ENCODE measurements around the gene TTLL1.
A peak's percentile ranks its signal among the peaks of the same experiment; 100 is the strongest.
"Not testable (repeated sequence)": the region's sequence is repeated elsewhere in the genome, so short reads cannot be mapped to it uniquely, and the experiment has no call there.

The TTLL1 gene

GRCh38 chr22:43066844-43067385 lies 22.3 kb downstream of the TTLL1 start:
- DNase-seq (ENCODE audit: low spot score), result no peak

- no peak for DNase-seq (ENCODE audit: low spot score)
Measured at GRCh38 chr22:43066134-43066533, 23.1 kb downstream of the TTLL1 start.

GRCh38 chr22:43060183-43060582 lies 29.0 kb downstream of the TTLL1 start:
- DNase-seq (ENCODE audit: low spot score), result no peak

GRCh38 chr22:43057641-43058040 lies 31.6 kb downstream of the TTLL1 start:
- DNase-seq (ENCODE audit: low spot score), result no peak

GRCh38 chr22:43053176-43053575 lies 36.0 kb downstream of the TTLL1 start:
- DNase-seq (ENCODE audit: low spot score), result no peak

GRCh38 chr22:43050995-43051394 lies 38.2 kb downstream of the TTLL1 start:
- no peak for DNase-seq (ENCODE audit: low spot score)

- no peak for DNase-seq (ENCODE audit: low spot score)
Measured at GRCh38 chr22:43047605-43048004, 41.6 kb downstream of the TTLL1 start.

GRCh38 chr22:43044290-43044712 lies 44.9 kb downstream of the TTLL1 start:
- no peak for DNase-seq (ENCODE audit: low spot score)

- DNase-seq (ENCODE audit: low spot score), result no peak
Measured at GRCh38 chr22:43042101-43042780, 47.0 kb downstream of the TTLL1 start.

GRCh38 chr22:43039800-43040199 lies 49.4 kb downstream of the TTLL1 start:
- DNase-seq (ENCODE audit: low spot score), result no peak

- no peak for DNase-seq (ENCODE audit: low spot score)
Measured at GRCh38 chr22:43038325-43038724, 50.9 kb downstream of the TTLL1 start.

GRCh38 chr22:43036282-43036829 lies 52.8 kb downstream of the TTLL1 start:
- no peak for DNase-seq (ENCODE audit: low spot score)

- DNase-seq (ENCODE audit: low spot score), result no peak
Measured at GRCh38 chr22:43035250-43035649, 53.9 kb downstream of the TTLL1 start.

GRCh38 chr22:43031617-43032016 lies 57.6 kb downstream of the TTLL1 start:
- no peak for DNase-seq (ENCODE audit: low spot score)

GRCh38 chr22:43018615-43019014 lies 70.6 kb downstream of the TTLL1 start:
- DNase-seq (ENCODE audit: low spot score), result no peak

GRCh38 chr22:43017525-43018460 lies 71.4 kb downstream of the TTLL1 start:
- DNase-seq (ENCODE audit: low spot score), result no peak

GRCh38 chr22:43016150-43016549 lies 73.0 kb downstream of the TTLL1 start:
- DNase-seq (ENCODE audit: low spot score), result not testable (repeated sequence)

- no peak for DNase-seq (ENCODE audit: low spot score)
Measured at GRCh38 chr22:43015677-43016042, 73.5 kb downstream of the TTLL1 start.

GRCh38 chr22:43014869-43015676 lies 74.1 kb downstream of the TTLL1 start, which contains the start of gene PACSIN2:
Gene PACSIN2 (minus strand): TSS chr22:43015149. CDS start chr22:42912080, 103,069 bp downstream.
- DNase-seq (ENCODE audit: low spot score), result peak; percentile 100

GRCh38 chr22:43014316-43014868 lies 74.8 kb downstream of the TTLL1 start:
- DNase-seq (ENCODE audit: low spot score), result peak; percentile 85
